PFSK-1 (cell line): ENCODE data around the gene MGLL.

Experiments
- FOXP2 ChIP-seq: optimal IDR thresholded peaks from 2 replicates; pipeline ENCODE3; 2011; ENCODE audit warnings: borderline replicate concordance, control low read depth, inconsistent platforms; ENCODE audit not compliant: insufficient read depth; ENCODE audit errors: extremely low read length, extremely low read depth
- POLR2AphosphoS5 ChIP-seq: IDR thresholded peaks from 2 replicates; pipeline ENCODE4 v1.6.1; 2012; ENCODE audit warnings: low read depth, mild to moderate bottlenecking, control low read depth, low read length, moderate library complexity
- REST ChIP-seq, 2 experiments: IDR thresholded peaks; 2 replicates each; pipeline versions ENCODE4 v1.6.1 to v1.8.0; 2011 to 2012; ENCODE audit warnings: low read depth in 2 of 2, low read length in 2 of 2, control low read depth in 1 of 2, inconsistent platforms in 1 of 2, mild to moderate bottlenecking in 1 of 2, moderate library complexity in 1 of 2; ENCODE audit not compliant: insufficient read depth in 1 of 2
- SIN3A ChIP-seq: IDR thresholded peaks from 2 replicates; pipeline ENCODE4 v1.6.1; 2012; ENCODE audit warnings: mild to moderate bottlenecking, low read length, moderate library complexity, borderline replicate concordance; ENCODE audit not compliant: insufficient read depth
- TAF1 ChIP-seq: IDR thresholded peaks from 2 replicates; pipeline ENCODE4 v1.6.1; 2012; ENCODE audit warnings: low read length, control low read depth, borderline replicate concordance; ENCODE audit not compliant: insufficient read depth

Gene MGLL

DNA sequence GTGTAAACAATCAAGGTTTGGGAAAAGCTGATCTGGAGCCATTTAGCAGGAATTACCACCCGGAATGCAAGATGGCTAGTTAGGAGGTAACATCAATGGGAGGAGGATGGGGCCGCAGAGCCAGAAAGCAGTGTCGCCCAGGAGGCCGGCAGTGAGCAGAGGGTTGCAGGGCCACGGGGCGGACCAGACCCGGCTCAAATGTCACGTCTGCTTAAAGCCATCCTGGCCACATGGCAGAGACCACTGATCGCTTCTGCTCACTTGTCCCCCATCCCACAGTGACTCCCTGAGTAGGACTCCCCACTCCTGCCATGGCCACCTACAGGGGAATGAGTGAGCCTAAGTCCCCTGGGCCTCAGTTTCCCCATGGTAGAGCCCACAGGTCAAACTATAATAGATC lies 18.2 kb downstream of the MGLL start:
- TF ChIP-seq REST (IDR thresholded peaks at IDR 0.05; ENCODE audit: insufficient read depth in 1 of 2, low read depth in 2 of 2, low read length in 2 of 2) (no peak), TAF1 (no peak), FOXP2 (no peak), SIN3A (no peak), POLR2AphosphoS5 (no peak)

DNA sequence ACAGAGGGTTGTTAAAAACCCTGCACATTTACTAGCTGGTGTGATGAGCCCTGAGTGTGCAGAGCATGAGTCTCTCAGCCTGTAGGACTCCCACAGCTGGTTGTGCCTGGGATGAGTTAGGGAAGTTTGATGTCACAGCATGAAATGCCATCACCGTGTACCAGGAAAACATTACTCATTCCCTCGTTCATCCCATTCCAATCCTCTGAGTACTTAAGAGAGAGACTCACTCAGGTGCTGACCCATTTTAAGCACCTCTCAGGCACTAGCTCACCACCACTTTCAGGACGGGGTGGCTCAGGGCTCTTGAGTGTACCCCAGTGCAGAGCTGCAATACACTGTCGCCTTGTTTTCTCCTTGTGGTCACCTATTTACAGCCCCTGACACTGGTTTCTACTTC lies 18.7 kb downstream of the MGLL start:
- no peak for TF ChIP-seq POLR2AphosphoS5
- no peak for TF ChIP-seq FOXP2
- TF ChIP-seq TAF1 = no peak
- TF ChIP-seq REST (IDR thresholded peaks at IDR 0.05; ENCODE audit: insufficient read depth in 1 of 2, low read depth in 2 of 2, low read length in 2 of 2) = no peak
- no peak for TF ChIP-seq SIN3A

DNA sequence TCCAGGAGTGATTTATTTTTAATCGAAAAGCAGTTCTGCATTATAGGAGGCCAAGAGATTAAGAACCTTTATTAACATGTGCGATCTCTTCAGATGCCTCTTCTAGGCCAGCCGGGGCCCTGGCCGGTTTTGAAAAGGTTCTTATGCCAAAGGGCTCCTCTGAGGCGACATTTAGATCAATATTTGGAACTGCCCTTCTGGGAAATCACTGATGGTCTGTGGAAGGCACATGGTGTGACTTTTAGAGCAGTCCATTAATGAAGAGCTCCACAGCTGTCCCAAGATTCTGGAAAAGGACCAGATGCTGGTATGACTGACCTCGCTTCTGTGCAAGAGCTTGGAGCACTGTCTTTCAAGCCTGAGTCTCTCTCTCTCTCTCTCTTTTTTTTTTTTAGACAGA lies 19.7 kb downstream of the MGLL start:
- TF ChIP-seq TAF1 (no peak), POLR2AphosphoS5 (no peak), FOXP2 (no peak), SIN3A (no peak), REST (IDR thresholded peaks at IDR 0.05; ENCODE audit: insufficient read depth in 1 of 2, low read depth in 2 of 2, low read length in 2 of 2) (no peak)

GRCh38 chr3:127801731-127802313 lies 20.5 kb downstream of the MGLL start:
- TF ChIP-seq REST (IDR thresholded peaks at IDR 0.05; ENCODE audit: insufficient read depth in 1 of 2, low read depth in 2 of 2, low read length in 2 of 2) = no peak
- no peak for TF ChIP-seq FOXP2
- no peak for TF ChIP-seq TAF1
- TF ChIP-seq POLR2AphosphoS5 = no peak

- TF ChIP-seq FOXP2 (no peak), SIN3A (no peak), TAF1 (no peak), REST (IDR thresholded peaks at IDR 0.05; ENCODE audit: insufficient read depth in 1 of 2, low read depth in 2 of 2, low read length in 2 of 2) (no peak), POLR2AphosphoS5 (no peak)
Observed at GRCh38 chr3:127800508-127800907, 21.8 kb downstream of the MGLL start.
